ENCODE measurements around the gene ACKR4. TPM values are rescaled to one million over a fixed set of nuclear protein-coding genes. Genes with fewer than 3 reads are reported as not detected.

The ACKR4 gene
- total RNA-seq = under 1 TPM in 3 of 4 donors, not detected in 1; 0.12 to 0.64 (median 0.43) TPM
- polyA plus RNA-seq = under 1 TPM; 0.11 to 0.29 (median 0.17) TPM
- long read RNA-seq, donor 1 = 0 reads
- long read RNA-seq, donor 2 = 0 reads

DNA sequence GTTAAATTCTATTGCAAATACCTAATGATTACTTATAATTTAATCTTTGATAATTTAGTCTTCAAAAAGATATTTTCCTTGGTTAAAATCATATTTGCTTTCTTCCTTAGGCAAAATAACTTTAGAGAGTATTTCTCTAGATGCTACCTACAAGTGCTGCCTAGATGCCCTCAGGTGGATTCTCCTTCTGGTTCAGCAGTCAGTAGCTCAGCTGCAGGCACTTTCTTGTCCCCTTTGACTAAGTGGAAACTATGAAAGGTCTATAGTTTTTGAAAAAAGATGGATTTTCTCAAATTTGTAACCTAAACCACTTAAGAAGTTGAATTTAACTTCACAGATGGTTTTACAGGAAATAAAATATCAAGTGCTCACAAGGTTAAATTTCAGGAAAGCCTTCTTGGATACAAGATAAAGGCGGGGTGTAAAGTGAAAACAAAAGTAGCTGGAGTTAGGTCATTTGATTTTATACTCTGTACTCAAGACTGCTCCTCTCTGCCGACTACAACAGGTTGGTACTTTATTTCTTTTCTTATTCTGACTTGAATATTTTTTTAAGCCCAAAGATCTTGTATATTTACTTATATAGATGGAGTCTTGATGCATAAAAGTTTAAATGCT lies at the start of gene ACKR4:
TSS of gene ACKR4 (plus strand) at position 455 of the 618 bp plus-strand sequence. CDS start 3,128 bp downstream, outside the sequence.
- DNase-seq (no peak), ATAC-seq (no peak)
- WGBS, 3 donors = 36 to 47% (median 46%) methylated on average over 2 of the region's 2 CpGs
- H3K4me3 ChIP-seq = peak within 1 kb of the TSS; percentile 34
- TF ChIP-seq, protein P1, sequence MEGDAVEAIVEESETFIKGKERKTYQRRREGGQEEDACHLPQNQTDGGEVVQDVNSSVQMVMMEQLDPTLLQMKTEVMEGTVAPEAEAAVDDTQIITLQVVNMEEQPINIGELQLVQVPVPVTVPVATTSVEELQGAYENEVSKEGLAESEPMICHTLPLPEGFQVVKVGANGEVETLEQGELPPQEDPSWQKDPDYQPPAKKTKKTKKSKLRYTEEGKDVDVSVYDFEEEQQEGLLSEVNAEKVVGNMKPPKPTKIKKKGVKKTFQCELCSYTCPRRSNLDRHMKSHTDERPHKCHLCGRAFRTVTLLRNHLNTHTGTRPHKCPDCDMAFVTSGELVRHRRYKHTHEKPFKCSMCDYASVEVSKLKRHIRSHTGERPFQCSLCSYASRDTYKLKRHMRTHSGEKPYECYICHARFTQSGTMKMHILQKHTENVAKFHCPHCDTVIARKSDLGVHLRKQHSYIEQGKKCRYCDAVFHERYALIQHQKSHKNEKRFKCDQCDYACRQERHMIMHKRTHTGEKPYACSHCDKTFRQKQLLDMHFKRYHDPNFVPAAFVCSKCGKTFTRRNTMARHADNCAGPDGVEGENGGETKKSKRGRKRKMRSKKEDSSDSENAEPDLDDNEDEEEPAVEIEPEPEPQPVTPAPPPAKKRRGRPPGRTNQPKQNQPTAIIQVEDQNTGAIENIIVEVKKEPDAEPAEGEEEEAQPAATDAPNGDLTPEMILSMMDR (IDR thresholded peaks at IDR 0.05) = no peak
- H3K27ac ChIP-seq = no peak within 1 kb of the TSS
- no peaks in the 10 kb centered on the region for H3K4me1 ChIP-seq
- H3K9me3 ChIP-seq = no peaks in the 10 kb centered on the region
- intact Hi-C loops (cut with DNase I) = no loop called here
- H3K36me3 ChIP-seq (ENCODE audit: insufficient read depth in 1 of 2, low read depth in 1 of 2) = peaks cover 0 to 33% of the 10 kb centered on the region in 2 donors
- no peaks in the 10 kb centered on the region for H3K27me3 ChIP-seq (ENCODE audit: insufficient read depth in 3 of 3, low read length in 2 of 3)

DNA sequence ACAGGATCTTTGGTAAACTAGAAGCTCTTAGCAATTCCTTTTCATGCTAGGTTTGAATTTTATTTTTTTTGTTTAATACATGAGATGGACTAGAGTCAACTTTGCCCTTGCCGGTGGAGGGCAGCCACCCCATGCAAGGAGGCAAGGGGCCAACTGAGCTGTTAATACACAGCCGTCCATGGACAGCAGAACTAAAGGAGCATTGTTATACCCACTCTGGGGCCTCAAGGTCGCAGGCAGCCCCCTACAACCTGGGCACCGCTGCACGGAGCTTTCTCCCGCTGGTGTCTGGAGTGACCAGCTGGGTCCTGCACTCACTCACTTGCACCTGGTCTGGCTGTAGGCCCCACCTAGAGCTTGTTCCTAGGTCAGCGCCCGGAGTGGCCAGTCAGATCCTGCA lies 47.9 kb upstream of the ACKR4 start:
- H3K4me1 ChIP-seq = no peaks in the 10 kb centered on the region
- DNase-seq (no peak), ATAC-seq (no peak)
- intact Hi-C loops (cut with DNase I) = no loop called here
- WGBS, 3 donors = 78 to 95% (median 85%) methylated on average over 8 of the region's 8 CpGs
- no peak overlapping the region for H3K4me3 ChIP-seq
- no peaks in the 10 kb centered on the region for H3K27me3 ChIP-seq (ENCODE audit: insufficient read depth in 3 of 3, low read length in 2 of 3)
- H3K9me3 ChIP-seq = no peaks in the 10 kb centered on the region
- TF ChIP-seq, protein P1 (IDR thresholded peaks at IDR 0.05) = no peak
- no peak overlapping the region for H3K27ac ChIP-seq
- no peaks in the 10 kb centered on the region for H3K36me3 ChIP-seq (ENCODE audit: insufficient read depth in 1 of 2, low read depth in 1 of 2)

DNA sequence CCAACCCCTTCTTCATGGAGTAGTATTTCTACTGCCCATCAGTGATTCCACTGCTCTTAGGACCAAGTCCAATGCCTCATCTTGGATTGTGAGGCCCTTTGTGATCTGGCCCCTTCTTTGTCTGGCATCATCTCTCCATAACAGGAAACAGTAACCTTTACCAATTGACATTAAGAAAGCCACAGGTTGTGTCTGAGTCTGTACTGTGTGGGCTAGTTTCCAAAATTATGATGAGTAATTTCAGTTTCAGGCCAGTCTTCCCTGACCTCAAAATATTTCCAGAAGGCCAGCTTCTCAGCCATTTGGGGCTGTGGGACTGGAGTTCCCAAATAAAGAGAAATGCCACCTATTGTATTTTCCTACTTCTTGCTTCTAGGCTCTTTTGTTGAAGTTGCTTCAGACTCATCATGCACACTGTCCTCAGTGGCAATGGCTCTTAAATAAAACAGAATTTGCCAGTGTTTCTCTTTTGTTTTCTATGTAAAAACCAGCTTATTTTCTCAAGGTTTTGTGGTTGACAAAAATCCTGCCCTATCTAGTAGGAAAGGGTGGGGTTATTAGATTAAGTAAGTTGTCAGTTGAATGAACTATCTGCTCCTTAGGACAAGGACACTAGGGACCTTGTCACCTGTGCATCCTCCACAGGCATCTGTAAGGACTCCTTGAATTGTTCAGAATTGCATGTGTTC lies 47.0 kb upstream of the ACKR4 start:
- Histone ChIP-seq H3K36me3 (ENCODE audit: insufficient read depth in 1 of 2, low read depth in 1 of 2) (no peaks in the 10 kb centered on the region), H3K9me3 (no peaks in the 10 kb centered on the region), H3K27me3 (ENCODE audit: insufficient read depth in 3 of 3, low read length in 2 of 3) (no peaks in the 10 kb centered on the region), H3K27ac (no peak overlapping the region), H3K4me3 (no peak overlapping the region), H3K4me1 (no peaks in the 10 kb centered on the region)
- TF ChIP-seq, protein P1 (IDR thresholded peaks at IDR 0.05) = no peak
- intact Hi-C loops (cut with DNase I) = no loop called here
- no peak for DNase-seq
- peak in 1 of 4 donors; percentile 33 for ATAC-seq

DNA sequence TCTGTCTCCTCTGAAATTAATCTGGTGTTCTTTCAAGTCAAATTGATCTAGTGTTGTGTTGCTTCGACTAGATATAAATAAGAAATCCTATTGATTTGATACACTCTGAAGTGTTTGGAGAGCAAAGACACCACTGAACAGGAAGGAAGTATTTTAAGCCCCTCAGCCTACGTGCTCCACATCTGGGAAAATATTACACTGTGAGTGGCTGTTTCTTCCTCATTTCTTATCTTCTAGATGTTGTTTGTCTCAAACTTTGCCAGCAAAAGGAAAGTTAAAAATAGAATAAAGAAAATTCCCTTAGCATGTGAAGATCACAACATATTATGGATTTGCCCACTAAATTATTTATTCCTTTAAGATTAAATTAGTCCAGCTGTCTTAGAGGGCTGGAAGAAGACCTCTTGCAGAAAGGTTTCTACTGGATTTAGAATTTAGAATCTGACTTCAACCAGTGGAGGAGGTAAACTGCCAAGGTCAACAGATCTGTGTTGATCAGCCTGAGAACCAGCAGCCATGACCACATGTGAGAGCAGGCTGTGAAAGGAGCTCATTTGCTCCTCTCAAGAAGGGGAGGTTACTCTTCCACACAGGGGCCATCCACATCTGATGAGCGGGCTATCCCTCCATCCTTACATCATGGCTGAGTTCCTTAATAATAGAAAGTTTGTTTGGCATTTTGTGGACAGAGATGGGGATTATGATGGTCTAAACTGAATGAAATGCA lies 46.3 kb upstream of the ACKR4 start:
- 65 to 73% (median 66%) methylated on average over 3 of the region's 3 CpGs for WGBS, 3 donors
- no peak overlapping the region for H3K27ac ChIP-seq
- intact Hi-C loops (cut with DNase I) = no loop called here
- TF ChIP-seq, protein P1 (IDR thresholded peaks at IDR 0.05) = no peak
- H3K36me3 ChIP-seq (ENCODE audit: insufficient read depth in 1 of 2, low read depth in 1 of 2) = no peaks in the 10 kb centered on the region
- no peak for ATAC-seq
- H3K27me3 ChIP-seq (ENCODE audit: insufficient read depth in 3 of 3, low read length in 2 of 3) = no peaks in the 10 kb centered on the region
- no peaks in the 10 kb centered on the region for H3K9me3 ChIP-seq
- H3K4me1 ChIP-seq = no peaks in the 10 kb centered on the region
- no peak for DNase-seq
- H3K4me3 ChIP-seq = no peak overlapping the region

All from psoas muscle (tissue), 8 donors.